ENCODE results near the gene ACBD7. TPM values are rescaled to one million over a fixed set of nuclear protein-coding genes. Genes with fewer than 3 reads are reported as not detected.

Gene ACBD7
- total RNA-seq, 2 donors from 2014 or later: 3.7 to 8.5 TPM

DNA sequence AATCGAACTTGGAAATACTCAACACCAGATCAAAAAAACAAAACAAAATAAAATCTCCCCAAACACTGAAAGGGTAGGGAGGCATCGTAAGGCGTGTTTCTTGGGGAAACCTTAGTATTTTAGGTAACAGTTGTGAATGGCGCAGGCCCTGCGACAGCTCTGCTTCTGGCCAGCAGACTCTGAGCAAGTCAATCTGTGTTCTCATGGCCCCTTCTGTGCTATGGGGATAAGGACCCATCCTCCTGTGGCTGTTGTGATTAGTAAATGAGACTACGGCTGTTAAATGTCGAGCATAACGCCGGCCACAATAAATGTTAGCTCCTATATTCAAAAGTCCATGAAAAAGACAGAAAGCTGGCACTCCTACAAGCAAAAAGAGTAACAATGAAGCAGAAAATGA, 35.6 kb upstream of the ACBD7 start:
- no peak overlapping the region for H3K9ac ChIP-seq (ENCODE audit: extremely low read depth, low read length, poor library complexity, severe bottlenecking)
- WGBS, 2 experiments (ENCODE audit: insufficient coverage in 1 of 2, insufficient read length in 1 of 2): 96 to 97% methylated on average over 4 to 9 of the region's 9 CpGs
- Mint-ChIP-seq H3K36me3 (ENCODE audit: low read depth) (peaks cover 61% of the 10 kb centered on the region), H3K4me3 (no peak overlapping the region), H3K4me1 (no peaks in the 10 kb centered on the region), H3K9me3 (peaks cover 4% of the 10 kb centered on the region), H3K27ac (no peak overlapping the region), H3K27me3 (ENCODE audit: insufficient read depth) (no peaks in the 10 kb centered on the region)
- TF ChIP-seq, protein P1, sequence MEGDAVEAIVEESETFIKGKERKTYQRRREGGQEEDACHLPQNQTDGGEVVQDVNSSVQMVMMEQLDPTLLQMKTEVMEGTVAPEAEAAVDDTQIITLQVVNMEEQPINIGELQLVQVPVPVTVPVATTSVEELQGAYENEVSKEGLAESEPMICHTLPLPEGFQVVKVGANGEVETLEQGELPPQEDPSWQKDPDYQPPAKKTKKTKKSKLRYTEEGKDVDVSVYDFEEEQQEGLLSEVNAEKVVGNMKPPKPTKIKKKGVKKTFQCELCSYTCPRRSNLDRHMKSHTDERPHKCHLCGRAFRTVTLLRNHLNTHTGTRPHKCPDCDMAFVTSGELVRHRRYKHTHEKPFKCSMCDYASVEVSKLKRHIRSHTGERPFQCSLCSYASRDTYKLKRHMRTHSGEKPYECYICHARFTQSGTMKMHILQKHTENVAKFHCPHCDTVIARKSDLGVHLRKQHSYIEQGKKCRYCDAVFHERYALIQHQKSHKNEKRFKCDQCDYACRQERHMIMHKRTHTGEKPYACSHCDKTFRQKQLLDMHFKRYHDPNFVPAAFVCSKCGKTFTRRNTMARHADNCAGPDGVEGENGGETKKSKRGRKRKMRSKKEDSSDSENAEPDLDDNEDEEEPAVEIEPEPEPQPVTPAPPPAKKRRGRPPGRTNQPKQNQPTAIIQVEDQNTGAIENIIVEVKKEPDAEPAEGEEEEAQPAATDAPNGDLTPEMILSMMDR (conservative IDR thresholded peaks at IDR 0.05): no peak
- DNase-seq: no peak
- H3K9me3 ChIP-seq (ENCODE audit: control insufficient read depth, low read length): peaks cover 8% of the 10 kb centered on the region
- no peaks in the 10 kb centered on the region for H3K27me3 ChIP-seq (ENCODE audit: control insufficient read depth, insufficient read depth, low read length, poor library complexity, severe bottlenecking)
- no peak overlapping the region for H3K4me3 ChIP-seq (ENCODE audit: low read length)
- H3K4me1 ChIP-seq (ENCODE audit: control insufficient read depth, insufficient read depth, low read length): no peaks in the 10 kb centered on the region
- peaks cover 73% of the 10 kb centered on the region for H3K36me3 ChIP-seq (ENCODE audit: control insufficient read depth, insufficient read depth, low read length)
- H3K27ac ChIP-seq (ENCODE audit: low read depth, low read length): no peak overlapping the region

DNA sequence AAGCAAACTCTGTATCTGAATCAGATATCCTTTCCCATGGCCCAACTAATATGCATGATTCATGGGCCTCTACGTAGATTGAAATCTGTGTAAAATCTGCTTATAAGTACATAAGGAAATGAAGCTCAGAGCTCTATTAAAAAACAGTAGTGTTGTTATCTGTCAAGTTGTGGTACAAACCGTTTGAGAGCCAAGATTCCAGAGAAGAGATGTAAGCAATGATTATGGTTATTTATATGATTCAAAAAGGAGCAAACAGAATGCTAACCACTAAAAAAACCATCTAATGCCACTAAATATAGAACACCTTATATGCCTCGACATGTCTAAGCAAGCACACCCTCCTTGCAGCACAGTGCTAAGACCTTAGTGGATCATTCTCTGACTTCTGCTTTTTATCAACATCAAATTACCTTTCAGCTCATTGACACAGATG, 35.2 kb upstream of the ACBD7 start:
- Mint-ChIP-seq H3K4me3 (no peak overlapping the region), H3K36me3 (ENCODE audit: low read depth) (peaks cover 61% of the 10 kb centered on the region), H3K27ac (no peak overlapping the region), H3K9me3 (peaks cover 4% of the 10 kb centered on the region), H3K27me3 (ENCODE audit: insufficient read depth) (no peaks in the 10 kb centered on the region), H3K4me1 (no peaks in the 10 kb centered on the region)
- Histone ChIP-seq H3K27me3 (ENCODE audit: control insufficient read depth, insufficient read depth, low read length, poor library complexity, severe bottlenecking) (no peaks in the 10 kb centered on the region), H3K9me3 (ENCODE audit: control insufficient read depth, low read length) (peaks cover 8% of the 10 kb centered on the region), H3K4me3 (ENCODE audit: low read length) (no peak overlapping the region), H3K9ac (ENCODE audit: extremely low read depth, low read length, poor library complexity, severe bottlenecking) (no peak overlapping the region), H3K36me3 (ENCODE audit: control insufficient read depth, insufficient read depth, low read length) (peaks cover 74% of the 10 kb centered on the region), H3K4me1 (ENCODE audit: control insufficient read depth, insufficient read depth, low read length) (no peaks in the 10 kb centered on the region), H3K27ac (ENCODE audit: low read depth, low read length) (no peak overlapping the region)
- 92 to 100% methylated on average over 1 to 3 of the region's 3 CpGs for whole genome bisulfite sequencing, 2 experiments (ENCODE audit: insufficient coverage in 1 of 2, insufficient read length in 1 of 2)
- TF ChIP-seq, protein P1 (conservative IDR thresholded peaks at IDR 0.05): no peak
- no peak for DNase-seq

DNA sequence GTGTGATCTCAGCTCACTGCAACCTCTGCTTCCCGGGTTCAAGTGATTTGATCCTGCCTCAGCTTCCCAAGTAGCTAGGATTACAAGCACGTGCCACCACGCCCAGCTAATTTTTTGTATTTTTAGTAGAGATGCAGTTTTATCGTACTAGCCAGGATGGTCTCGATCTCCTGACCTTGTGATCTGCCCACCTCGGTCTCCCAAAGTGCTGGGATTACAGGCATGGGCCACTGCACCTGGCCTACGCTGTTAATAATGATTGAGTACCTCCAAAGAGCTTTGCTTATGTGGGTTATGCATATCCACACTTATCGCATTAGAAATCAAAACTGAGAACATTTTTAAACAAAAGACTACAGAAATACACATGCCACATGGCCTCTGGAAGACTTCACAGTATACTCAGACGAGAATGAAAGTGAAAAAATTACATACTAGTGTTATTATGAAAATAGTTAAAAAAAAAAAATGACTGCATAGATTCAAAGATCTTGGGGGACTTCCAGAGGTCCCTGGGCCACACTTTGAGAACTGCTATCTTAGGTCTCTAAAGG, 34.0 kb upstream of the ACBD7 start:
- Histone ChIP-seq H3K36me3 (ENCODE audit: control insufficient read depth, insufficient read depth, low read length) (peaks cover 73% of the 10 kb centered on the region), H3K9ac (ENCODE audit: extremely low read depth, low read length, poor library complexity, severe bottlenecking) (no peak overlapping the region), H3K27ac (ENCODE audit: low read depth, low read length) (no peak overlapping the region), H3K4me1 (ENCODE audit: control insufficient read depth, insufficient read depth, low read length) (no peaks in the 10 kb centered on the region), H3K9me3 (ENCODE audit: control insufficient read depth, low read length) (peaks cover 8% of the 10 kb centered on the region), H3K4me3 (ENCODE audit: low read length) (no peak overlapping the region), H3K27me3 (ENCODE audit: control insufficient read depth, insufficient read depth, low read length, poor library complexity, severe bottlenecking) (no peaks in the 10 kb centered on the region)
- H3K9me3 Mint-ChIP-seq: peaks cover 4% of the 10 kb centered on the region
- DNase-seq: no peak
- H3K27me3 Mint-ChIP-seq (ENCODE audit: insufficient read depth): no peaks in the 10 kb centered on the region
- no peak overlapping the region for H3K27ac Mint-ChIP-seq
- TF ChIP-seq, protein P1 (conservative IDR thresholded peaks at IDR 0.05): no peak
- H3K4me1 Mint-ChIP-seq: no peaks in the 10 kb centered on the region
- H3K36me3 Mint-ChIP-seq (ENCODE audit: low read depth): peaks cover 56% of the 10 kb centered on the region
- no peak overlapping the region for H3K4me3 Mint-ChIP-seq
- 94 to 97% methylated on average over 7 to 8 of the region's 9 CpGs for WGBS, 2 experiments (ENCODE audit: insufficient coverage in 1 of 2, insufficient read length in 1 of 2)

All from endodermal cell (in vitro differentiated cells).